Mesenchymal stem cell (in vitro differentiated cells and primary cell): ENCODE data around the gene CHCHD1.
A peak's percentile ranks its signal among the peaks of the same experiment; 100 is the strongest.

ENCODE experiments used
- DNase-seq: peaks from one replicate; pipeline ENCODE4 v3.0.0-alpha.2; 2013
- H2AFZ ChIP-seq: one replicate; pipeline ENCODE4 v1.6.1; 2013; ENCODE audit warnings: low read depth, mild to moderate bottlenecking, control low read depth, inconsistent platforms, low read length, moderate library complexity
- H2AK5ac ChIP-seq: 2 replicates; pipeline ENCODE4 v1.6.1; 2013; ENCODE audit warnings: low read length, moderate library complexity, mild to moderate bottlenecking, inconsistent platforms; ENCODE audit not compliant: severe bottlenecking
- H2BK120ac ChIP-seq: one replicate; pipeline ENCODE4 v1.6.1; 2013; ENCODE audit warnings: low read depth, mild to moderate bottlenecking, inconsistent platforms, low read length, moderate library complexity
- H2BK12ac ChIP-seq, 2 experiments: one replicate each; pipeline ENCODE4 v1.6.1; 2013; ENCODE audit warnings: inconsistent platforms in 2 of 2, low read length in 2 of 2, mild to moderate bottlenecking in 2 of 2, moderate library complexity in 2 of 2, control low read depth in 1 of 2
- H2BK15ac ChIP-seq: one replicate; pipeline ENCODE4 v1.6.1; 2013; ENCODE audit warnings: mild to moderate bottlenecking, low read depth, inconsistent platforms; ENCODE audit not compliant: poor library complexity, severe bottlenecking
- H2BK5ac ChIP-seq: 2 replicates; pipeline ENCODE4 v1.6.1; 2013; ENCODE audit warnings: low read depth, mild to moderate bottlenecking, low read length, control low read depth, inconsistent platforms; ENCODE audit not compliant: poor library complexity, severe bottlenecking
- H3K14ac ChIP-seq, 2 experiments: one replicate each; pipeline ENCODE4 v1.6.1; 2013; ENCODE audit warnings: inconsistent platforms in 2 of 2, low read length in 2 of 2, control low read depth in 1 of 2, mild to moderate bottlenecking in 1 of 2, moderate library complexity in 1 of 2
- H3K18ac ChIP-seq, 2 experiments: one replicate each; pipeline ENCODE4 v1.6.1; 2013; ENCODE audit warnings: inconsistent platforms in 2 of 2, low read length in 2 of 2, control low read depth in 1 of 2, low read depth in 1 of 2, mild to moderate bottlenecking in 1 of 2
- H3K23ac ChIP-seq, 2 experiments: one replicate each; pipeline ENCODE4 v1.6.1; 2013; ENCODE audit warnings: inconsistent platforms in 2 of 2, low read length in 2 of 2, mild to moderate bottlenecking in 2 of 2, moderate library complexity in 2 of 2, control low read depth in 1 of 2
- H3K27ac ChIP-seq: 2 replicates; pipeline ENCODE4 v1.5.1; 2013; ENCODE audit warnings: mild to moderate bottlenecking, moderate library complexity, low read length, control low read depth, inconsistent platforms; ENCODE audit not compliant: poor library complexity, severe bottlenecking
- H3K27me3 ChIP-seq, 2 experiments: 2 replicates each; pipeline versions ENCODE4 v1.6.1 to v1.7.0; 2013; ENCODE audit warnings: low read length in 2 of 2, mild to moderate bottlenecking in 2 of 2, moderate library complexity in 2 of 2, control low read depth in 1 of 2, inconsistent platforms in 1 of 2; ENCODE audit not compliant: control insufficient read depth in 1 of 2, insufficient read depth in 1 of 2
- H3K36me3 ChIP-seq, 2 experiments: 2 replicates each; pipeline versions ENCODE4 v1.6.1 to v1.7.0; 2013; ENCODE audit warnings: low read length in 2 of 2, control low read depth in 1 of 2, inconsistent platforms in 1 of 2, low read depth in 1 of 2, mild to moderate bottlenecking in 1 of 2; ENCODE audit not compliant: insufficient read depth in 2 of 2, control insufficient read depth in 1 of 2
- H3K4ac ChIP-seq, 2 experiments: one replicate each; pipeline ENCODE4 v1.6.1; 2013; ENCODE audit warnings: inconsistent platforms in 2 of 2, low read length in 2 of 2, mild to moderate bottlenecking in 2 of 2, moderate library complexity in 2 of 2, control low read depth in 1 of 2, low read depth in 1 of 2
- H3K4me1 ChIP-seq: 2 replicates; pipeline ENCODE4 v1.6.1; 2013; ENCODE audit warnings: low read depth, low read length, control low read depth; ENCODE audit not compliant: control insufficient read depth, insufficient read depth
- H3K4me2 ChIP-seq: 2 replicates; pipeline ENCODE4 v1.6.1; 2013; ENCODE audit warnings: low read length, mild to moderate bottlenecking, inconsistent platforms; ENCODE audit not compliant: poor library complexity, severe bottlenecking
- H3K4me3 ChIP-seq, 2 experiments: 2 replicates each; pipeline versions ENCODE4 v1.5.1 to v1.7.0; 2013; ENCODE audit warnings: low read length in 2 of 2, mild to moderate bottlenecking in 2 of 2, control low read depth in 1 of 2, low read depth in 1 of 2; ENCODE audit not compliant: insufficient read depth in 1 of 2
- H3K79me1 ChIP-seq: replicated peaks from 2 replicates; pipeline ENCODE4 v1.6.1; 2013; ENCODE audit warnings: mild to moderate bottlenecking, control low read depth, low read length, inconsistent platforms; ENCODE audit not compliant: poor library complexity, severe bottlenecking
- H3K9ac ChIP-seq: 2 replicates; pipeline ENCODE4 v1.7.0; 2013; ENCODE audit warnings: mild to moderate bottlenecking, low read length, moderate library complexity
- H3K9me3 ChIP-seq: 2 replicates; pipeline ENCODE4 v1.7.0; 2013; ENCODE audit warnings: mild to moderate bottlenecking, low read length; ENCODE audit not compliant: control insufficient read depth
- H4K8ac ChIP-seq: one replicate; pipeline ENCODE4 v1.6.1; 2013; ENCODE audit warnings: inconsistent platforms, mild to moderate bottlenecking, low read length, moderate library complexity
- H4K91ac ChIP-seq: one replicate; pipeline ENCODE4 v1.6.1; 2013; ENCODE audit warnings: mild to moderate bottlenecking, low read length, inconsistent platforms
- WGBS: methylation state at CpG from one replicate; pipeline ENCODE4 v1.1.7; 2013; ENCODE audit warnings: mixed read lengths; 5-methylcytosine and 5-hydroxymethylcytosine counted together

The CHCHD1 gene

DNA sequence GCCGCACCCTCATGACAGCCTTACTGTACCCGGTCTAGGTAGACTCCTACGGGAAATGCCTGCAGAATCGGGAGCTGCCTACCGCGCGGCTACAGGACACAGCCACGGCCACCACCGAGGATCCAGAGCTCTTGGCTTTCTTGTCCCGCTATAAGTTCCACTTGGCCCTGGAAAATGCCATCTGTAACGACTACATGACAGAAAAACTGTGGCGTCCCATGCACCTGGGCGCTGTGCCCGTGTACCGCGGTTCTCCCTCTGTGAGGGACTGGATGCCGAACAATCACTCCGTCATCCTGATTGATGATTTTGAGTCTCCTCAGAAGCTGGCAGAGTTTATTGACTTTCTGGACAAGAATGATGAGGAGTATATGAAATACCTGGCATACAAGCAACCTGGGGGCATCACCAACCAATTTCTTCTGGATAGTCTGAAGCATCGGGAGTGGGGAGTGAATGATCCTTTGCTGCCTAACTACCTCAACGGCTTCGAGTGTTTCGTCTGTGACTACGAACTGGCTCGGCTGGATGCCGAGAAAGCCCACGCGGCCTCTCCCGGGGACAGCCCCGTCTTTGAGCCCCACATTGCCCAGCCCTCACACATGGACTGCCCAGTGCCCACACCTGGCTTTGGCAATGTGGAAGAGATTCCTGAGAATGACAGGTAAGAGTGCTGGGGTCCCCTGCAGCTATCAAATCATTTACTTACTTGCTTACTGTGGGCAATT is 8.5 kb upstream of the CHCHD1 start:
- Histone ChIP-seq H3K4me1 (peaks cover 16% of the 10 kb centered on the region), H2BK15ac (no peak overlapping the region), H3K27ac (peak overlapping the region; percentile 48), H2BK12ac (peak overlapping the region in 1 of 2 experiments; percentile 22), H4K8ac (peak overlapping the region; percentile 61), H4K91ac (no peak overlapping the region), H3K4ac (peak overlapping the region; percentile 82 to 97), H3K36me3 (peaks cover 46 to 73% of the 10 kb centered on the region in 2 experiments), H2BK5ac (no peak overlapping the region), H2AFZ (peak overlapping the region; percentile 46), H3K79me1 (peaks cover 6% of the 10 kb centered on the region), H3K18ac (peak overlapping the region; percentile 94 to 98), H3K14ac (peak overlapping the region in 1 of 2 experiments; percentile 66), H3K4me2 (peak overlapping the region; percentile 96), H3K27me3 (no peaks in the 10 kb centered on the region), H3K9ac (peak overlapping the region; percentile 95), H3K4me3 (peak overlapping the region; percentile 88 to 99), H3K23ac (peak overlapping the region in 1 of 2 experiments; percentile 60), H2AK5ac (no peak overlapping the region), H2BK120ac (peak overlapping the region; percentile 15), H3K9me3 (no peaks in the 10 kb centered on the region)
- 25% methylated on average over 29 of the region's 29 CpGs for WGBS
- DNase-seq = peak; percentile 9

DNA sequence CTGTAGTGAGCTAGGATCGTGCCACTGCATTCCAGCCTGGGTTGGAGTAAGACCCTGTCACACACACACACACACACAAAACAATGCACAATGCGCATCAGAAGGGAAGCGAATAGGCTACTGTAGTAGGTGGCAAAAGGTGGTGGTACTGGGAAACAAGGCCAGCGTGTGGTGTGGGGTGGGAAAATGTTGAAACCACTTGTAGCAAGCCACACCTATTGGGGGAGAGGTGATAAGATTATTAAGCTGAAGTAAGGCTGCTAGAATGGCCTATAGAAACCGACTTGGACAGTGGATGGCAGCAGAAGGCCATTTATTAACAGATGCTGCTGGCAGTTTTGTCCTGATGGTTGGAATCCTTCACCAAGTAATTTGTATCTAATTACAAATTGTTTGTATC is 7.2 kb upstream of the CHCHD1 start:
- no peak overlapping the region for H2AK5ac ChIP-seq
- peaks cover 4% of the 10 kb centered on the region for H3K79me1 ChIP-seq
- H3K4me3 ChIP-seq = peak overlapping the region in 1 of 2 experiments; percentile 99
- H4K8ac ChIP-seq = no peak overlapping the region
- H2BK5ac ChIP-seq = no peak overlapping the region
- DNase-seq = peak; percentile 43
- H2BK15ac ChIP-seq = no peak overlapping the region
- peak overlapping the region in 1 of 2 experiments; percentile 61 for H3K14ac ChIP-seq
- H3K27ac ChIP-seq = no peak overlapping the region
- no peak overlapping the region for H3K4ac ChIP-seq
- peaks cover 41 to 69% of the 10 kb centered on the region in 2 experiments for H3K36me3 ChIP-seq
- H3K18ac ChIP-seq = no peak overlapping the region
- H2BK12ac ChIP-seq = no peak overlapping the region
- H4K91ac ChIP-seq = no peak overlapping the region
- peaks cover 16% of the 10 kb centered on the region for H3K4me1 ChIP-seq
- H3K27me3 ChIP-seq = no peaks in the 10 kb centered on the region
- peak overlapping the region in 1 of 2 experiments; percentile 83 for H3K23ac ChIP-seq
- H2BK120ac ChIP-seq = no peak overlapping the region
- H3K9ac ChIP-seq = peak overlapping the region; percentile 65
- peak overlapping the region; percentile 3 for H3K4me2 ChIP-seq
- no peak overlapping the region for H2AFZ ChIP-seq
- no peaks in the 10 kb centered on the region for H3K9me3 ChIP-seq
- 44% methylated on average over 4 of the region's 5 CpGs for WGBS

DNA sequence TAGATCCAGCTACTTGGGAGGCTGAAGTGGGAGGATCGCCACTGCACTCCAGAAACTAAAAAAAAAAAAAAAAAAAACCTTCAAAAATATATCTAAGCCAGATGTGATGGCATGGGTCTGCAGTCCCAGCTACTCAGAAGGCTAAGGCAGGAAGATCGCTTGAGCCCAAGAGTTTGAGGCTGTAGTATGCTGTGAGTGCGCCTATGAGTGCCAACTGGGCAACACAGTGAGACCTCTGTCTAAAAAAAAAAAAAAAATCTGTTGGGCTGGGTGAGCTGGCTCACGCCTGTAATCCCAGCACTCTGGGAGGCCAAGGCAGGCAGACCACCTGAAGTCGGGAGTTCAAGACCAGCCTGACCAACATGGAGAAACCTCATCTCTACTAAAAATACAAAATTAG is 2.8 kb upstream of the CHCHD1 start:
- H3K18ac ChIP-seq = no peak overlapping the region
- no peak overlapping the region for H2BK12ac ChIP-seq
- no peak overlapping the region for H3K14ac ChIP-seq
- peaks cover 8% of the 10 kb centered on the region for H3K79me1 ChIP-seq
- no peak overlapping the region for H3K4me2 ChIP-seq
- DNase-seq = no peak
- no peak overlapping the region for H2BK120ac ChIP-seq
- no peaks in the 10 kb centered on the region for H3K9me3 ChIP-seq
- no peak overlapping the region for H4K91ac ChIP-seq
- no peak overlapping the region for H4K8ac ChIP-seq
- H3K4me1 ChIP-seq = peaks cover 13% of the 10 kb centered on the region
- peaks cover 22 to 54% of the 10 kb centered on the region in 2 experiments for H3K36me3 ChIP-seq
- no peak overlapping the region for H3K9ac ChIP-seq
- H2BK15ac ChIP-seq = no peak overlapping the region
- 88% methylated on average over 4 of the region's 5 CpGs for WGBS
- H2AK5ac ChIP-seq = no peak overlapping the region
- H3K27me3 ChIP-seq = no peaks in the 10 kb centered on the region
- H2BK5ac ChIP-seq = no peak overlapping the region
- no peak overlapping the region for H3K27ac ChIP-seq
- H2AFZ ChIP-seq = no peak overlapping the region
- H3K4ac ChIP-seq = no peak overlapping the region
- no peak overlapping the region for H3K4me3 ChIP-seq
- no peak overlapping the region for H3K23ac ChIP-seq

DNA sequence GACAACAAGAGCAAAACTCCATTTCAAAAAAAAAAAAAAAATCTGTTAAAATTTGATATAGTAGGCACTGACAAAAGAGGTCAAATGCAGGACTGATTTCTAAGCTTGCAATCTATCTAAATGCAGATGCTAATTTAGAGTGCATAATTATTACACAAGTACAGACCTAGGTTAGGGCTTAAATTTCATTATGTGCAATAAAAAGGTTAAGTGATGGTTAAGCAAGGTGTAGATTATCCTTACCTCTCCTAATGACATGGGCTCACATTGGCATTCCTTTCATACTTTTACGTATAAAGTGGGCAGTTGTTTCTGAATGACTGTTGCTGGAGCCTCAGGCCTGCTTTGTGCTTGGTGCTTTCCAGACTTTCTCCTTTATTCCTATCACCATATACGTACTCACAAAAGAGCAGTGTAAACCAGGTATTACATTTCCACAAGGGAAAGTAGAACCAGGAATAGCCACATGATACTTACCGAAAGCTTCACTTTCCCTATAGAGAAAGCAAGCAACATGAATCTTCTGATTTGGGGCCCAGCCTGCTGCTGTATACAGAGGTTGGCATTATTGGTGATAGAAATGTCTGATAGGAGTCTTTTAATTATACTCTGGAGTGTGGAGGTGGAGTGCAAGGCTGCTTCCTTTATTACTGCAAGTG is 2.2 kb upstream of the CHCHD1 start:
- Histone ChIP-seq H3K27ac (no peak overlapping the region), H3K4me1 (peaks cover 8% of the 10 kb centered on the region), H3K4me2 (no peak overlapping the region), H3K18ac (no peak overlapping the region), H2BK12ac (no peak overlapping the region), H3K36me3 (peaks cover 22 to 49% of the 10 kb centered on the region in 2 experiments), H3K23ac (no peak overlapping the region), H2BK15ac (no peak overlapping the region), H2AK5ac (no peak overlapping the region), H4K8ac (no peak overlapping the region), H3K27me3 (no peaks in the 10 kb centered on the region), H2BK120ac (no peak overlapping the region), H2BK5ac (no peak overlapping the region), H3K79me1 (peaks cover 8% of the 10 kb centered on the region), H4K91ac (no peak overlapping the region), H3K4ac (no peak overlapping the region), H3K9me3 (no peaks in the 10 kb centered on the region), H3K14ac (no peak overlapping the region), H3K9ac (no peak overlapping the region), H3K4me3 (no peak overlapping the region), H2AFZ (no peak overlapping the region)
- WGBS = 88% methylated on average over 3 of the region's 3 CpGs
- DNase-seq = no peak
